Osteoblast (primary cell): ENCODE measurements around the gene POP7. TPM values are rescaled to one million over a fixed set of nuclear protein-coding genes. Genes with fewer than 3 reads are reported as not detected.

Source experiments
- DNase-seq: peaks from one replicate; pipeline ENCODE4 v3.0.0; 2011; ENCODE audit warnings: low spot score, mixed read lengths; ENCODE audit not compliant: insufficient read length; ENCODE audit errors: missing footprints
- H2AFZ ChIP-seq: 2 replicates; pipeline ENCODE4 v1.6.0; 2011; ENCODE audit warnings: mild to moderate bottlenecking, low read length
- H3K27ac ChIP-seq: 2 replicates; pipeline ENCODE4 v1.5.1; 2011; ENCODE audit warnings: mild to moderate bottlenecking, low read depth, low read length, moderate library complexity
- H3K27me3 ChIP-seq: 2 replicates; pipeline ENCODE4 v1.6.0; 2012; ENCODE audit warnings: mild to moderate bottlenecking, control low read depth, inconsistent platforms, low read length, moderate library complexity; ENCODE audit not compliant: insufficient read depth
- H3K36me3 ChIP-seq: 2 replicates; pipeline ENCODE4 v1.5.1; 2011; ENCODE audit warnings: mild to moderate bottlenecking, low read length, control low read depth, moderate library complexity; ENCODE audit not compliant: insufficient read depth
- H3K4me1 ChIP-seq: 2 replicates; pipeline ENCODE4 v1.5.1; 2011; ENCODE audit warnings: mild to moderate bottlenecking, low read length, control low read depth, moderate library complexity; ENCODE audit not compliant: insufficient read depth
- H3K4me2 ChIP-seq: 2 replicates; pipeline ENCODE4 v1.6.0; 2011; ENCODE audit warnings: mild to moderate bottlenecking, low read length; ENCODE audit not compliant: insufficient read depth
- H3K4me3 ChIP-seq: fragments of 200-600 bp; sonication (generic); 3 replicates; pipeline ENCODE4 v1.5.1; 2012; ENCODE audit warnings: mild to moderate bottlenecking, low read length, inconsistent platforms; ENCODE audit not compliant: insufficient read depth
- H3K79me2 ChIP-seq: 2 replicates; pipeline ENCODE4 v1.6.0; 2012; ENCODE audit warnings: mild to moderate bottlenecking, low read length, control low read depth, inconsistent platforms; ENCODE audit not compliant: insufficient read depth
- H3K9me3 ChIP-seq: 2 replicates; pipeline ENCODE4 v1.5.1; 2011; ENCODE audit warnings: low read depth, low read length, control low read depth
- H4K20me1 ChIP-seq: 2 replicates; pipeline ENCODE4 v1.6.0; 2012; ENCODE audit warnings: mild to moderate bottlenecking, low read length, control low read depth; ENCODE audit not compliant: insufficient read depth
- CTCF ChIP-seq: IDR thresholded peaks from 2 replicates; pipeline ENCODE4 v1.5.1; 2011; ENCODE audit warnings: mild to moderate bottlenecking, low read depth, low read length, moderate library complexity; ENCODE audit errors: extremely low read depth
- total RNA-seq: library from RNA; depleted of rRNA; stranded (reverse); fragments of >200 nt; gene quantifications from 2 replicates; pipeline ENCODE4 v1.2.3, GENCODE V29; 2012

The POP7 gene
- total RNA-seq, 1 donor: 25.7 TPM

GRCh38 chr7:100728196-100728595 lies 22.3 kb downstream of the POP7 start:
- Histone ChIP-seq H3K27ac (no peak overlapping the region), H3K27me3 (peaks cover 8% of the 10 kb centered on the region), H3K4me3 (no peak overlapping the region), H3K79me2 (no peaks in the 10 kb centered on the region), H4K20me1 (no peaks in the 10 kb centered on the region), H3K9me3 (no peaks in the 10 kb centered on the region), H2AFZ (no peak overlapping the region), H3K4me2 (no peak overlapping the region), H3K36me3 (no peaks in the 10 kb centered on the region), H3K4me1 (peaks cover 19% of the 10 kb centered on the region)
- TF ChIP-seq CTCF: no peak
- no peak for DNase-seq

- no peak for TF ChIP-seq CTCF
- Histone ChIP-seq H3K4me2 (no peak overlapping the region), H3K9me3 (no peaks in the 10 kb centered on the region), H3K4me3 (no peak overlapping the region), H3K79me2 (no peaks in the 10 kb centered on the region), H3K27me3 (no peaks in the 10 kb centered on the region), H3K36me3 (no peaks in the 10 kb centered on the region), H2AFZ (no peak overlapping the region), H3K27ac (no peak overlapping the region), H3K4me1 (peaks cover 19% of the 10 kb centered on the region), H4K20me1 (no peaks in the 10 kb centered on the region)
- DNase-seq: no peak
Measured at GRCh38 chr7:100730136-100730800, 24.3 kb downstream of the POP7 start.

- H3K27ac ChIP-seq: no peak overlapping the region
- H3K4me2 ChIP-seq: no peak overlapping the region
- H3K9me3 ChIP-seq: no peaks in the 10 kb centered on the region
- peaks cover 6% of the 10 kb centered on the region for H3K4me1 ChIP-seq
- TF ChIP-seq CTCF: no peak
- no peak overlapping the region for H2AFZ ChIP-seq
- DNase-seq: no peak
- no peak overlapping the region for H3K4me3 ChIP-seq
- H3K36me3 ChIP-seq: no peaks in the 10 kb centered on the region
- H4K20me1 ChIP-seq: no peaks in the 10 kb centered on the region
- no peaks in the 10 kb centered on the region for H3K79me2 ChIP-seq
- H3K27me3 ChIP-seq: no peaks in the 10 kb centered on the region
Measured at GRCh38 chr7:100731937-100732636, 26.2 kb downstream of the POP7 start.

GRCh38 chr7:100735730-100736129 lies 29.8 kb downstream of the POP7 start:
- no peak for DNase-seq
- TF ChIP-seq CTCF: no peak
- Histone ChIP-seq H2AFZ (no peak overlapping the region), H3K79me2 (no peaks in the 10 kb centered on the region), H3K36me3 (no peaks in the 10 kb centered on the region), H3K27ac (no peak overlapping the region), H3K9me3 (no peaks in the 10 kb centered on the region), H3K4me2 (no peak overlapping the region), H4K20me1 (no peaks in the 10 kb centered on the region), H3K4me1 (no peaks in the 10 kb centered on the region), H3K4me3 (no peak overlapping the region), H3K27me3 (no peaks in the 10 kb centered on the region)
